Right lung (tissue), 5 donors: ENCODE measurements around the gene NR6A1. TPM values are rescaled to one million over a fixed set of nuclear protein-coding genes. Genes with fewer than 3 reads are reported as not detected.
A peak's percentile ranks its signal among the peaks of the same experiment; 100 is the strongest.
"Not testable (repeated sequence)": the region's sequence is repeated elsewhere in the genome, so short reads cannot be mapped to it uniquely, and the experiment has no call there.

Source experiments
- DNase-seq, 2 donors: peaks; one replicate each; pipeline ENCODE4 v3.0.0-alpha.2; 2013
- polyA plus RNA-seq, 5 donors: library from polyadenylated mRNA; unstranded; fragments of 120-200 nt; gene quantifications; one replicate each; pipeline versions ENCODE4 v1.2.1 to v1.2.3, GENCODE V29; 2013; ENCODE audit warnings: inconsistent platforms in 1 of 5, low replicate concordance in 1 of 5; ENCODE audit not compliant: insufficient read length in 5 of 5, insufficient read depth in 1 of 5

Gene NR6A1
- polyA plus RNA-seq, 5 donors, result 1.3 to 2.5 (median 1.5) TPM

DNA sequence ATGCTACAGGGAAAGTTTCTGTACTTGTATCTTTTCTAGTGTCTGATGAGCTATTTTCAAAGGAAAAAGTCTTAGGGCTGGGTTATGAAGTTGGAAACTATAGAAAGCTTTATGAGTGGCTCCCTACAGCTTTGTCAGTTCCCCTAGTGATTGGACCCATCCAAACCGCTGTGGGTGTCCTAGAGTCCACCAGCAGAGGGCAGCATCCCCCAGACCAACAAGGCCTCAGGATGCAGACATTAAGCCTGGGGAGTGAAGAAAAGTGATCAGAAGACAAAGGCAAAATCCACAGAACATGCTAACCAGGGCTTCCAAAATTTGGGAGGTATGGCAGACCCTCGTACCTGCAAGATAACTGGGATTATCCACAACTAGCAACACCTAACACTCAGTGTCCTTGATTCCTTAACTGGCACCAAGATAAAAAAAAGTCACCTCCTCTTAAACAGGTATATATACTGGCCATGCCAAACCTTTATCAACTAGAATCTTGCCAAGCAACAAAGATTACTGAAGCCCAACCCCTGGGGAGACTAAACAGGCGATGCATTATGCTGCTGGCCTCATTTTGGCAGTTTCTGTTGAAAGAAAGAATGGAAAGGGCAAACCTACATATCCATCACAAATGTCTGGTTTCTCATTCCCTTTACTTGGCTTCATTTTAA is 153.5 kb downstream of the NR6A1 start:
- peak; percentile 70 to 78 for DNase-seq

DNA sequence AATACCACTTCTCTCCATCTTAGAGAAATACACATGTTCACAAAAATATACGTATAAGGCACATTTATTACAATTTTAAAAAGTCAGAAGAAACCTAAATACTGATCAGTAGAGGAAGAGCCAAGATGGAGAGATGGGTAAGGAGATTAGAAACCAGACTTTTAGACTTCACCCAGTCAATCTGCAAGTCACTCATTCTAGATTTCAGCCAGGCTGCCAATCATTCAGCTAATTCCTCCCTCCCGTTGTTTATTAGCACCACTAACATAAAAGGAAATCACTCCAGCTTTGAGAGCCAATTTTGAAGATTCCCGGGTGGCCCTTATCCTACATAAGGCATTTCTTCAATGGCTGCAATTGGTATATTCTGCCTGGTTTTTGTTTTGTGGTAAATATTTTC is 154.2 kb downstream of the NR6A1 start:
- DNase-seq, result no peak

- DNase-seq, result not testable (repeated sequence)
Observed at GRCh38 chr9:124615840-124616239, 155.3 kb downstream of the NR6A1 start.

- no peak for DNase-seq
Observed at GRCh38 chr9:124615100-124615742, 155.9 kb downstream of the NR6A1 start.

DNA sequence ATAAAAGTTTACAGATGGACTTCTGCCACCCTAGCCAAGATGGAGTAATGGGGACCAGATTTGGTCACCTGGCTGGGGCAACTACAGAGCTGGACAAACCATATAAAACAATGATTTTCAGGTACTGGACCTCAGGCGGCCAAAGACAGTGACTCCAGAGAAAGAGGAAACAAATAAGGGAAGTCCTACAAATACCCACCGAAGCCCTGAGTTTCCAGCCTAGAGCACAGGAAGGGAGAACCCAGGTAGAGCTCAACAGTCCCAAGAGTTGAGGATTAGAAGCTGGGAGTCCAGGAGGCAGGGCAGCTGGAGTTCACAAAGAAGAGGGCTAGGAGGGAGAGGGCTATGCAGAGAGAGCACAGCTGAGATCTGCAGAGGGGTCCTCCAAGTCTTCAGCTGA is 157.3 kb downstream of the NR6A1 start:
- DNase-seq, result no peak

DNA sequence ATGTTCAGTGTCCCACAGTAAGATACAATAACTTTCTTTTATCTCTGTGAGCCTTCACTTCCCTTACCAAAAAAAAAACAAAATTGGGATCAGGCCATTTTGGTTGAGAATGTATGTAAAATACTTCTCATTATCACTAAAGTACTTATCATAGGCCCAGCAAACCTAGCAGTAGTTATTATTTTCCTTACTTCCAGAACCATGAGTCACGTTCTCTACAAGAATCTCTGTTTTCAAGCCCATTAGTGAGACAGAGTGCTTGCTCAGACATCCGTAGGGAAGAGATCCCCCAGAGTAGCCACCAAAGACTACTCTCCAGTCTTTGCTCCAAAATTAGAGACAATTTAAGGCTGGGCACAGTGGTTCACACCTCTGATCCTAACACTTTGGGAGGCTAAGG is 160.0 kb downstream of the NR6A1 start:
- DNase-seq, result no peak

DNA sequence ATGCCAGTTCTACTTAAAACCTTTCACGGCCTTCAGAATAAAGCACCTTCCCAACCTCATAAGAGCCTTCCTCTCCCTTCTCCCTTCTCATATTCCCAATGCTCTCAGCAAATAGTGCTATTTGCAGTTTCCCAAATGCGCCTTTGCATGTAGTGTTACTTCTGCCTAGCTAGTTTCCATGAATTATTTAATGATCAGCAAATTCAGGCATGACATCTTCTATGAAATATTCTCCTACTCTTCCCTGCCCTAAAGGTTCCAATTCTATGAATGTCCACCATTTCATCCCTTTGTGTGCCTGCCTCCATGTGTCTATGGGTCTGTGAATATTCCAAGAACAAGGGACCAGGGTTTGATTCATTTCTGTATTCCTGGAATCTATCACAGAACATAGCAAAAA is 165.1 kb downstream of the NR6A1 start:
- DNase-seq, result no peak

DNA sequence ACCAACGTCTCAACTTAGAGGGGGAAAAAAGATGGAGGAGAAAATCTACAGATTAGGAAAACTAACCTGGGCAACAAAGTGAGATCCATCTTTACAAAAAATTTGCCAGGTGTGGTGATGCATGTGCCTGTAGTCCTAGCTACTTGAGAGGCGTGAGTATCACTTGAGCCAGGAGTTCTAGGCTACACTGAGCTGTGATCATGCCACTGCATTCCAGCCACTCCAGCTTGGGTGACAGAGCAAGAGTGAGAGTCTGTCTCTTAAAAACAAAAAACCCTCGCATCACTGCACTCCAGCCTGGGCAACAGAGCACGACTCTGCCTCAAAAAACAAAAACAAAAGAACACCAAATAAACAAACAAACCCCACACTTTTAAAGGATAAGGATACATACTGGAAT is 165.9 kb downstream of the NR6A1 start:
- no peak for DNase-seq

DNA sequence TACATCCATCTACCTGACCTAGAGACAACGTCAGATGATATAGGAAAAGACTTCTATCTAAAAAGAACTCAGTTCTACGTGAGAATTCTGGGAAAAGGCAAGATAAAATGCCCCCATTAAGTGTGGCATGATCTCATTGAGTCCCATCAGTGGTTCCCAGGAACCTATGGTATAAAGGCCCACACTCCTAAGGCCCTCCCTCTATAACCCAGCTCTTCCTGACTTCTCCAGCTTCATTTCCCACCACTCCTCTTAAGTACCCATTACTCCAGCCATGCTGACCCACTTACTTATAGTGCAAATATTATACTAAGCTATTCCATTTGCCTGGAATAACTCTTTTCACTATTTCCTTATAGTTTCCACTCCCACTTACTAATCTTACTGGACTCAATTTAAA is 168.5 kb downstream of the NR6A1 start:
- DNase-seq, result no peak

DNA sequence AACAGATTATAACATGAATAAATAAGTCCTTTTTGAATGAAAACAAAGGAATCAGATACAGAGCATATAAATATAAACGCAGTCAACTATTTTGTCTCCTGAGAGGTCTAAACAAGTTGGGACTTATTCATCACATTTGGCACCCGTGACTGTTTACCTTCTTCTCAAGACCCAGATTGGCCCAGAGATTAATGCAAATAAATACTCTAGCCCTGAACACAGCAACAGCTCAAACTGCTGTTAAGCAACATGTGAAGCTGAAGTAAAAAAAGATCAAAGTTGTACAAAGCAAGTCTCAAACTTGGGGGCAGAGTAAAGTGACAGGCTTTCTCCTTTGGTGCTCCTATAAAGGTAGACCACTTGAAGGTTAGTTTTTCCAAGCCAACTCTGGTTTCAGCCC is 168.9 kb downstream of the NR6A1 start:
- no peak for DNase-seq

DNA sequence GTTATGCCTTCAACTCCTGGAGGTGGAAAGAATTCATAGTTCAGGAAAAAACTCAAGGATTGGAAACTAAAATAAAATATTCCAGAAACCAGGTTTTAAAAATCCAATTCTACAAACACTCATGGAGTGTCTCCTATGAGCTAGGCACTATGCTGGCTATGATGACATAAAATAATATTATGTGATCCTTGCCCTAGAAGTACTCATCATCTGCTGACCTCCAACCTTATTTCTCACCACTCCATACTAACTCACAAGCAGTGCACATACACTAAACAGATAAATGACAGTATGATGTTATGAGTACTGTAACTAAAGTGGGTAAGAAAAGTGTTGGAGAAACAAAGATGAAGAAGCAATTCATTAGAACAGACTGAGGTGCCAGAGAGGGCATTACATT is 170.7 kb downstream of the NR6A1 start:
- no peak for DNase-seq

DNA sequence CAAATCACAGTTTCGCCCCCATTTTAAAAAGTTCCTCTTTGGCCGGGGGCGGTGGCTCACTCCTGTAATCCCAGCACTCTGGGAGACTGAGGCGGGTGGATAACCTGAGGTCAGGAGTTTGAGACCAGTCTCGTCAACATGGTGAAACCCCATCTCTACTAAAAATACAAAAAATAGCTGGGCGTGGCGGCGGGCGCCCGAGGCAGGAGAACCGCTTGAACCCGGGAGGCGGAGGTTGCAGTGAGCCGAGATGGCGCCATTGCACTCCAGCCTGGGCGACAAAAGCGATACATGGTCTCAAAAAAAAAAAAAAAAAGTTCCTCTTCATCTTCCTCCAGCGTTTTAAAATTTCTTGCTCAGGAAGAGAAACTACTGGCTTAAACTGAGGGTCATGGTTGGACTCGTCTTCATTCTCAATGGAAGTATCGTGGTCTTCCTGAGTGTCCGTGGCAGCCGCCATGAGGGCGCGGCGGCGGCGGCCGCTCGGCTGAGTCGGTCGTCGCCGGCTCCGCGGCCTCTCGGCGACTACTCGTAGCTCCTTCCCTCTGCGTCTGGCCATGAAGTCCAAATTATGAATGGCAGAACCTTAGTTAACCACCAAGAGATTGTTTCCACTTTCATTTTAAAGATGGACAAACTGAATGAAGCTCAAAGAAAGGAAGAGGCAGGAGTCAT is 171.9 kb downstream of the NR6A1 start:
- DNase-seq, result no peak

DNA sequence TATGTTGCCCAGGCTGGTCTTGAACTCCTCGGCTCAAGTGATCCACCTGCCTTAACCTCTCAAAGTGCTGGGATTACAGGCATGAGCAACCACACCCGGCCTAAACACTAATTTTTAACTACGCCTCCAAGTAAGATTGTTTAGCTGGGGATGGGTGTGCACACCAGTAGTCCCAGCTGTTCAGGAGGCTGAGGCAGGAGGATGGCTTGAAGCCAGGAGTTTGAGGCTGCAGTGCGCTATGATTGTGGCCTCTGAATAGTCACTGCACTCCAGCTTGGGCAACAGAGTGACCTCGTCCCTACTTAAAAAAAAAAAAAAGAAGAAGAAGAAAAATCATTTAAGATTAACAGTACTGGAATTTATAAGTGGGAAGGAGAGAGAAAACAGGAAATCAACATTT is 173.1 kb downstream of the NR6A1 start:
- DNase-seq, result no peak

GRCh38 chr9:124596172-124596839 is 174.8 kb downstream of the NR6A1 start:
- DNase-seq, result no peak

DNA sequence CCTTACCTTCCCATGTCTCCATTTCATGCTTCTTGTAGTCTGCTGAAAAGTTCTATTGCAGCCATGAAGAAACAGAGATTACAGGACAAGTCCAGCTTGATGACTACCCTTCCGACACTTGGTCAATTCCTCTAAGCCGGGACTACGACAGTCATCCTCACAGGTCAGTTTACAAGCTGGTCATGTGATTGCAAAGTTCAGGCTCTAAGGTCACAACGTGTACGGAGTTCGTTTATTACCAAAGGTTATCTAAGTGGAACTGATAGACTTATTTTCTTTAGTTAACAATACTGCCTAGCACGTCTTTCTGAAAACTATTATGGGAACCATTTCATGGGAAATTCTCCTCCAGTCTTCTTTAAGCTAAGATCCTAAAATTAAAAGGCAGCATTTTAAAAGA is 175.4 kb downstream of the NR6A1 start:
- no peak for DNase-seq

- DNase-seq, result peak in 1 of 2 donors; percentile 23
Observed at GRCh38 chr9:124594673-124595072, 176.4 kb downstream of the NR6A1 start.

- no peak for DNase-seq
Observed at GRCh38 chr9:124594225-124594624, 176.9 kb downstream of the NR6A1 start.

GRCh38 chr9:124593651-124594058 is 177.5 kb downstream of the NR6A1 start:
- no peak for DNase-seq

DNA sequence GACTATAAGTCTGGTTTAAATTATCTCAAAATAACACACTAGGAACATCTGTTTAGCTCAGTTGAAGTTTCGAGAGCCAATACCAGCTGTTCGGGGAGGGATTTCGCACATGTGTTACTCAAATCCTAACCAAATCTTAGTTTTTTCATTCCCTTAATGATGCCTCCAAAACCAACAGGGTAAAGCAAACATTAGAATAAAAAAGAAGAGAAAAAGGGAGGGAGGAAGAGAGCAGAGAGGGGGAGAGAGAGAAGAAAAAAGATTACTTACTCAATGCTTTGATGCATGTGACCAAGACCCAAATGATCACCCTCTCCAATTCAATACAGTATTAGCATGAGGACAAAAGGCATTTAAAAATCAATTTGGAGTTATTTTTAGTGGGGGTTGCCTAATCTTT is 177.9 kb downstream of the NR6A1 start:
- DNase-seq, result peak in 1 of 2 donors; percentile 27

DNA sequence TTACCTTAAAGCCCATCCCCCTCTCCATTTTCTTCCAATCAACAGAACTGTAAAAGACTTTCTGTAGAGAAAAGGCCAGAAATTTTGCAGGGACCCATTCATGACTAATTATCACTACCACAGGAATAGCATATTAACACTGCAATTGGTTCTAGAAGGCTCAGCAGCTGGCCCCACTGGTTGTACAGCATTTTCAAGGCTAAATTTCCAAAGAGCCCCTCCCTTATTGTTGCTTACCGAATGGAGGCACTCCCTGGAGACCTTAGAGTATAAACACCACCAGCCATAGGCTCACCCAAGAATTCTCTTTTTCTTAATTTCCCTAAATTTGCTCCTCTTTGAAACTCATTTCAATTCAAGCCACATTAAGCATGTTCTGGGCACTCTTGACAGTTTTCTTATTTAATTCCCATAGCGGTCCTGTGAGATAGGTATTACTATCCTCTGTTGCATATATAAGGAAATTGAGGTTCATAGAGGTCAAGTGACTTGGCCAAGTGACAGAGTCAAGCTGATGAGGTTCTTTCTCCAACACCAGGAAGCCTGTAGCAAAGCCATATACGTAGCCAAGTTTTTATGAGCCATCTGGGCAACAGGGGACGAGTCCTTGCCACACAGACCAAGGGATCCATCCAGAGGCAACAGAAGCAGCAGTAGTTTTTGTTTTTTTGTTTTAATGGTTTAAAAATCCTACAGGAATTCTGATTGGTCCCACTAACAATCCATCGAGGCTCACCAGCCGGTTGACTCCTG is 180.0 kb downstream of the NR6A1 start:
- no peak for DNase-seq

- no peak for DNase-seq
Observed at GRCh38 chr9:124584631-124585030, 186.5 kb downstream of the NR6A1 start.

DNA sequence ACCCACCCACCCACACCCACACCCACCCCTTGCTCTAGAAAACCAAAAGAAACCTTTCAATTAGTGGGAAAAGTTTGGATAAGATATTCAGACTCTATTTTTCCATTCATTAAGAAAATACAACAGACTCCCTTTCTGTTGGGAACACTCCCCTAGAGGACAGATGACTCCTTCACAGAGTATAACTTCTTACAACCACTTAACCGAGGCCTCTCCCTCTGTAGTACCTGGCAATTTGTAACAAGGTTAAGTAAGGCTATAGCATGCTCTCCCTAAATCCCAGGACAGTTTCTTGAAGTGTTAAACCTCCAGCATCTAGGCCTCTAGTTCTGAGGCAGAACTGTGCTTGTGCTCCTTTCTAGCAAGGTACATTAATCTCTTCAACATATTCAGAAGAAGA is 188.0 kb downstream of the NR6A1 start:
- no peak for DNase-seq
